Measurements from ENCODE around the gene SORCS2.

SORCS2 gene

GRCh38 chr4:7742807-7743280, 550.5 kb downstream of the SORCS2 start:
- in situ Hi-C loops (cut with HindIII; ENCODE audit: low sequenced_read_pairs) = no loop called here

- in situ Hi-C loops (cut with HindIII; ENCODE audit: low sequenced_read_pairs) = no loop called here
Measured at GRCh38 chr4:7744142-7744804, 551.9 kb downstream of the SORCS2 start.

- in situ Hi-C loops (cut with HindIII; ENCODE audit: low sequenced_read_pairs) = no loop called here
Measured at GRCh38 chr4:7745301-7745885, 553.1 kb downstream of the SORCS2 start.

DNA sequence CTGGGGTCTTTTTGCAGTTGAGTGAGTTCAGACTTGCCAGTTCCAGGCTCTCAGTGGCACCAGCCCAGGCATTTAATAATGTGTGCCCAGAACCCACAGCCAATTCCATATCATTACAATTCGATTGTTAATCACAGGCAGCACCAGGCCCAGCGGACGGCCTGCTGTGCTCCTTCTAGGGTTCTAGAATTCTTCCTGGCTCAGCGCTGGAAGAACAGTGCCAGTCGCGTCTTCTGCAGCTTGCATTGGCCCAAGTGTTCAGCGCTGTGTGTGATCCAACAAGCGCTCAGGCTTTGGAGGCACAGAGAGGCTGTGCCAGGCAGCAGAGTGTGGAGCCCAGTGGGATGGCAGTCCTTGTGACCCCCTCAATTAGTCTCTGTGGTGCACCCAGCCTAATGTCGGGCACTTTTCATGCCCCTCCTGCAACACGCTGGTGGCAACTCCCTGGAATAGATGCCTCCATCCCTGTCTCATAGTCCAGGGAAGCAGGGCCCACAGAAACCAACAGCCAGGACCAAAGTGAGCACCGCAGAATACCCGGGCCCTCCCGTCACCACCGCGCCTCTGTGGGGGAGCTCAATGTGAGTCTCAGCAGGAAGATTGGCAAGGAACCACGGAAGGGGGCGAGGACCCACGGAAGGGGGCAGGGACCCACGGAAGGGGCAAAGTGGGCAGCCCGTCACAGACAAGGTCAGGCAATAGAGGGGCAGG, 554.2 kb downstream of the SORCS2 start:
- in situ Hi-C loops (cut with HindIII; ENCODE audit: low sequenced_read_pairs) = no loop called here

DNA sequence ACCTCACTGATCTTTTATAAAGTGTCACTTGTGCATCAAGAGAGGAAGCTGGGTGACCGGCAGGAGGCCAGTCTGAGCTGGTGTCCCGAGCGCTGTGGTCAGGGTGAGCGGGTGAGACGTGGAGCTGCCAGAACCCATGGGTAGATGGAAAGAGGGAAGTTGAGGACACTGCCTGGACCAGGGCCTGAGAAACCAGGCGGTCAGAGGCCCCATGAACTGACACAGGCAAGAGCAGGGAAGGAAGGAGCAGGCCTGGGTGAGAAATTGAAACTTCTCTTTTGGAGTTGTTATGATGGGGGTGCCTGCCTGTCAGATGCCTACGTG, 554.7 kb downstream of the SORCS2 start:
- in situ Hi-C loops (cut with HindIII; ENCODE audit: low sequenced_read_pairs) = no loop called here

DNA sequence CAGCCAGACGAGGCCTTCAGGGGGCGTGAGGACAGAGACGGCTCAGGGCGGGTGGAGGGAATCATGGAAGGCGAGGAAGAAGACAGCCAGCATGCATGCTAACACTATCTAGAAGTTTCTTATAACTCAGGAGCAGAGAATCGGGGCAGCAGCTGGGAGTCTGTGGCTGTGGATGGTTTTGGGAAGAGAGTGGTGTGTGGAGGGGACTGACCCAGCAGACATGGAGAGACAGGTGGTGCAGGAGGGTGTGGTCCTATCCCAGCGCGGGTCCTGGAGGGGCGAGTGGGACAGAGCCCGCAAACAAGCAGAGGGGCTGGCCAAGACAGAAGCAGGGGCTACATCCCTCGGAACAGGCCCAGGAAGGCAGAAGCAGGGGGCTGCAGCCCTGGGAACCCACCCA, 555.2 kb downstream of the SORCS2 start:
- in situ Hi-C loops (cut with HindIII; ENCODE audit: low sequenced_read_pairs) = no loop called here

- in situ Hi-C loops (cut with HindIII; ENCODE audit: low sequenced_read_pairs) = no loop called here
Measured at GRCh38 chr4:7750523-7750922, 558.2 kb downstream of the SORCS2 start.

DNA sequence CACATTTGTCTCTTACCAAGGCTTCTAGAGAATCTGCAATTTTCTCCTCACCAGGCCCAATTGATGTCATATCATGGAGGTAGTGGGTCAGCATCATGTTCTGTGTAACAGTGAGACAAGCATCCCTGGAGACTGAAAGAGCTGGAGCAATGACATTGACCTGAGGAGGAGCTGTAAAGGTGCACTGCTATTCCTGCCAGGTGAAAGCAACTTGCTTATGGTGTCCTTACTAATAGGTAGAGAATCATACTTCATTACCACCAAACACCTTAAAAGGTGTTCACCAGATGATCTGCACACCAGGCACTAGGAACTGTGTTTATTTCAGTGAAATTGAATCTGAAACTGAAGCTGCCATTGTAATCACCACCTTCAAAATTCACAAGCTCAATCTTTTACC, 558.6 kb downstream of the SORCS2 start:
- in situ Hi-C loops (cut with HindIII; ENCODE audit: low sequenced_read_pairs) = no loop called here

- in situ Hi-C loops (cut with HindIII; ENCODE audit: low sequenced_read_pairs) = no loop called here
Measured at GRCh38 chr4:7752649-7753048, 560.3 kb downstream of the SORCS2 start.

GRCh38 chr4:7753271-7753670, 560.9 kb downstream of the SORCS2 start:
- in situ Hi-C loops (cut with HindIII; ENCODE audit: low sequenced_read_pairs) = no loop called here

- in situ Hi-C loops (cut with HindIII; ENCODE audit: low sequenced_read_pairs) = no loop called here
Measured at GRCh38 chr4:7753931-7754465, 561.7 kb downstream of the SORCS2 start.

DNA sequence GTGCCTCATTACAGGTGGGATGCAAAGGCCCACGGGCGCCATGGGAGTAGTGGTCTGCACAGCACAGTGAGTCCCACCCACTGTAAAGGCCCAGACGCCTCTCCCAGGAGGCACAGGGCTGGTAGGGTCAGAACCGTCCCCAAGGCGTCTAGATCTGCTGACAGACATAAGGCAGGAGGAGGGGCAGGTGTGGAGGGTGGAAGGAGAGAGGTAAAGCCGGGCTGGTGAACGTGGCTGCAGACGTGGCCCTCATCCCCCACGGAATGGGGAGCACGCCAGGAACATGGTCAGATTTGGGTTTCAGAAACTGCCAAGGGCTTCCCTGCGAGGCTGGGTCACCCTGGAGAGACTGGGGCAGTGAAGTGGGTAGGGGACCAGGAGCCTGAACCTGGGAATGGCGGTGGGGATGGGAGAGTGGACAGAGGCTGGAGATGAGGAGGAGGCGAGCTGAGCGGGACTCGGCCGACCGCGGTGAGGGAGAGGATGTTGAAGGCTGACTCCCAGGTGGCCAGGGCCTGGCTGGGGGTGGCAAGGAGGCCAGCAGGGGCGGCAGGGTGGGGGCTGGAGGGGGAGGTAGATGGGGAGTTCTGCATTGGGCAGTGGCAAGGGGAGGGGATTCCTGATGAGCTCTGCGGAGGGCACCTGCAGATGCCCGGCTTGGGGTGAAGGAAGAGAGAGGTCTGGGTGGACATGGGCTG, 562.4 kb downstream of the SORCS2 start:
- in situ Hi-C loops (cut with HindIII; ENCODE audit: low sequenced_read_pairs) = no loop called here

DNA sequence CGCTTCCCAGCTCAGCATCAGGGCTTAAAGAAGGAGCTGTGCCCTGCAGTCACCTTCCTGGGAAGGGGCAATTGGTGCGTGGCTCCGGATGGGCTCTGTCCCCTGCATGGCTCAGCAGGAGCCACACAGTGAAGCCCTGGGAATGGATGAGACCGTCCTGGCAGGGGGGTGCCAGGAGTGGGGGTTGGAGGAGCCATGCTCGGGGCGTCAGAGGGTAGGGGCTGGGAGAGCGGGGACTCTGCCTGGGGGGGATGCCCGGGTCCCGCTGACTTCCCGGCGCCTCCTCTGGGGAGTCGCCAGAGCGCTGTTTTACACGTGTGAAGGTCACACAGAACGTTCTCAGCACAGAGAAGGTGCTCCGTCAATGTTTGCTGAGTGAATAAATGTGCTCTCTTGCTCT, 563.2 kb downstream of the SORCS2 start:
- in situ Hi-C loops (cut with HindIII; ENCODE audit: low sequenced_read_pairs) = no loop called here

- in situ Hi-C loops (cut with HindIII; ENCODE audit: low sequenced_read_pairs) = no loop called here
Measured at GRCh38 chr4:7756071-7756470, 563.7 kb downstream of the SORCS2 start.

GRCh38 chr4:7756561-7757355, 564.4 kb downstream of the SORCS2 start:
- in situ Hi-C loops (cut with HindIII; ENCODE audit: low sequenced_read_pairs) = no loop called here

DNA sequence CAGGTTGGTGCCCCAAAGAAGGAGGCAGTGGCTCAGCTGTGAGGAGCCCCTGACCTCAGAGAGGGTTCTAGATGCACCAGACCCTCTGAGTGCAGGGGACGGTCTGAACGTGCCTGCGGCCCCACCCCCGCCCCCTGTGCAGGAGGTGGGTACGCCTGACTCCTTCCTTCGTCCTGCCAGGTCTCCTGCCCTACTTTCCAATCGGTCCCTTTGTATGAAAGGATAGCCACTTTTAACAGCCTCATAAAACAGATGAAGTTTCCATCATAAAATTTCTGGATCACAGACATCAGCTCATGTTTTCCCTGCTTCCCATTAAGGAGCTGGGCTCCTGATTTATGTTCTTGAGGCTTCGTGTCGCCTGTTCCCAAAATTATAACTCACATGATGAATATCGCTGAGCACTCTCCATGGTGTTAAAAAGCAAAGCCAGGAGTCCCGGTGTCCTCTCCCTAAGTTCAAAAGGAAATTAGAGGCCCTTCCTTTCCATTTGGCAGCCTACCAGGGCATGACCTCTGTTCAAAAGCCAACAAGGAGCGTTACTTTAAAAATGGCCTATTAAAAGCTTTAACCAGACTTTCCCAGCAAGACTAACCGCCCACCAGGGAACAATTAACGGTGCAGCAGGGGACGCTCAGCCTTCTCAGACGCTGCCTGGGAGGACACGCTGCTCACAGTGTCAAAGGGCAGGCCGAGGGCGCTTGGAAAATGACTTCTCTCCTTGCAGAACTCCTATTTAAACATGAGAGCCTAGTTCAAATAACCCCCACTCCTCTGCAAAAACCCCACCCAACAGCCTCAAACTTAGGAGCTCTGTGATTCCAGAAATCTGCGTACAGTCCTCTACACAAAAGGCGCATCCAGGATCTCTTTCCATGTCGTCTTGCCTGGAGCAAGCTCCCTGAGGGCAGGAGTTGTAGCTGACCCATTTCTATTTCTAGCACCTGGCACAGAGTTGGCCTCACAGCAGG, 565.4 kb downstream of the SORCS2 start:
- in situ Hi-C loops (cut with HindIII; ENCODE audit: low sequenced_read_pairs) = no loop called here

GRCh38 chr4:7758476-7758875, 566.1 kb downstream of the SORCS2 start:
- in situ Hi-C loops (cut with HindIII; ENCODE audit: low sequenced_read_pairs) = no loop called here

DNA sequence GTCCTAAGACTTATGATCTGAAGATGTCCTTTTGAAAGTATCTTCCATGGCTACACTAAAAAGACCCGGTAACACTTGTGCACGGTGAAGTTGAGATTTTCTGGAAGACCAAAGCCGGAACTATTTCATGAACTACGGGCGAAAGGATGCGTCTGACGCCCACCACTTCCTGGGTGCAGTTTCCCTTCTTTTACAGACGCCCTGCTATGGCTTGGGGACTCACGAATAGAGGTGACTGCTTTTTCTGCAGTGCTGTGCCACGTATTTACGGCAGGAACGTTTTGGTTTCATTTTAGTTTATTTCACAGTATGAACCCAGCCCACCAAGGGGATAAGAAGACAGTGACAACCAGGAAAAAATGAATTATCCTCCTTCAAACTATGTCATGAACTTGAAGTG, 566.9 kb downstream of the SORCS2 start:
- in situ Hi-C loops (cut with HindIII; ENCODE audit: low sequenced_read_pairs) = no loop called here

DNA sequence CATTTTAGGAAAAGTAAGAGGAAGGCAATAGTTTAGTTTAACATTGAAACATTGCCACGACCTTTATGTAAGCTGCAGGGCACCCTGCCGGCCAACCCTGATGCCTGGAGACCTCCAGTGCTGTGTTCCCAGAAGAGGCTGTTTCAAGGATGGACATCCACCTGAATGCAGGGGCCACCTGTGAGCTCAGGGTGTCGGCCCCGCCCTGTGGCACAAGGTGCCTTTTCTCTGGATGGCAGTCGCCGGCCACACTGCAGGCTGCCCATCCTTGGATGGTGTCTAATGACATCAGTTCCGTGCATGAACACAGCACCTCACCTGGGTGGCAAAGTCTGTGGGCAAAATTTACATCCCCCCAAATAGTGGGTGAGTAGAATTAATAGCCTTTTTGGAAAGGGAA, 567.3 kb downstream of the SORCS2 start:
- in situ Hi-C loops (cut with HindIII; ENCODE audit: low sequenced_read_pairs) = no loop called here

DNA sequence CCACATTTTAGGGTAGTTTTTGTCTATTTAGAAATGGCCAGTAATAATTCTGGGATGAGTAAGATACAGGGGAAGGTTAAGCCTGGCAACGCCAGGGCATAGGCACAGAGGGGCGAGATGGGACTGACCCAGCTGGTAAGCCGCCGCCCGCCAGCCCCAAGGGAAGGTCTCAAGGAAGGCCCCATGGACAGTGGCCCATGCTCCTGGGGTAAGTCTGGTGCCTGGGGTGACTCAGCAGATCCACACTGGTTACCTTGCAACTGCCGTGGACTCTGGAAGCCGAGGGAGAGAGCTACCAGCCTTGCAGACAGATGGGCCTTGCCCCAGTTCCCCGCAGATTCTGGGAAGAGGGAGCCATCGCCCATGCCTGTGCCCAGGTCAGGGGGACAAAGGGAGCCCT, 567.9 kb downstream of the SORCS2 start:
- in situ Hi-C loops (cut with HindIII; ENCODE audit: low sequenced_read_pairs) = no loop called here

Data from DLD1 (cell line).